ENCODE data around the gene TEAD1. TPM values are rescaled to one million over a fixed set of nuclear protein-coding genes. Genes with fewer than 3 reads are reported as not detected.

TEAD1 gene
- total RNA-seq, 4 donors from 2014 or later: 45.7 to 88.7 (median 71.4) TPM

GRCh38 chr11:12989428-12990161 lies 315.4 kb downstream of the TEAD1 start:
- no peak overlapping the region for H3K4me3 ChIP-seq (ENCODE audit: low read depth, poor library complexity, severe bottlenecking)
- TF ChIP-seq POLR2A (IDR thresholded peaks at IDR 0.05) (no peak), CTCF (IDR thresholded peaks at IDR 0.05) (no peak)
- WGBS, 2 donors: 62 to 63% methylated on average over 13 of the region's 13 CpGs
- DNase-seq (ENCODE audit: low spot score in 2 of 2): no peak
- intact Hi-C loops (cut with DNase I; ENCODE audit: low total_unique reads): no loop called here

GRCh38 chr11:12990162-12990480 lies 315.9 kb downstream of the TEAD1 start:
- 90 to 97% methylated on average over 1 of the region's 1 CpG for WGBS, 2 donors
- TF ChIP-seq POLR2A (IDR thresholded peaks at IDR 0.05) (no peak), CTCF (IDR thresholded peaks at IDR 0.05) (no peak)
- H3K4me3 ChIP-seq (ENCODE audit: low read depth, poor library complexity, severe bottlenecking): no peak overlapping the region
- no peak for DNase-seq (ENCODE audit: low spot score in 2 of 2)
- intact Hi-C loops (cut with DNase I; ENCODE audit: low total_unique reads): no loop called here

GRCh38 chr11:12991426-12991825 lies 317.2 kb downstream of the TEAD1 start:
- no peak overlapping the region for H3K4me3 ChIP-seq (ENCODE audit: low read depth, poor library complexity, severe bottlenecking)
- no peak for TF ChIP-seq CTCF (IDR thresholded peaks at IDR 0.05)
- no peak for TF ChIP-seq POLR2A (IDR thresholded peaks at IDR 0.05)
- intact Hi-C loops (cut with DNase I; ENCODE audit: low total_unique reads): no loop called here
- 64 to 79% methylated on average over 1 of the region's 1 CpG for WGBS, 2 donors
- DNase-seq (ENCODE audit: low spot score in 2 of 2): no peak

- intact Hi-C loops (cut with DNase I; ENCODE audit: low total_unique reads): no loop called here
- WGBS, 2 donors: 74% methylated on average over 1 of the region's 1 CpG
- DNase-seq (ENCODE audit: low spot score in 2 of 2): no peak
- H3K4me3 ChIP-seq (ENCODE audit: low read depth, poor library complexity, severe bottlenecking): no peak overlapping the region
- TF ChIP-seq CTCF (IDR thresholded peaks at IDR 0.05) (no peak), POLR2A (IDR thresholded peaks at IDR 0.05) (no peak)
Measured at GRCh38 chr11:12993626-12994025, 319.4 kb downstream of the TEAD1 start.
